ENCODE results near the gene ANXA4.

DNA sequence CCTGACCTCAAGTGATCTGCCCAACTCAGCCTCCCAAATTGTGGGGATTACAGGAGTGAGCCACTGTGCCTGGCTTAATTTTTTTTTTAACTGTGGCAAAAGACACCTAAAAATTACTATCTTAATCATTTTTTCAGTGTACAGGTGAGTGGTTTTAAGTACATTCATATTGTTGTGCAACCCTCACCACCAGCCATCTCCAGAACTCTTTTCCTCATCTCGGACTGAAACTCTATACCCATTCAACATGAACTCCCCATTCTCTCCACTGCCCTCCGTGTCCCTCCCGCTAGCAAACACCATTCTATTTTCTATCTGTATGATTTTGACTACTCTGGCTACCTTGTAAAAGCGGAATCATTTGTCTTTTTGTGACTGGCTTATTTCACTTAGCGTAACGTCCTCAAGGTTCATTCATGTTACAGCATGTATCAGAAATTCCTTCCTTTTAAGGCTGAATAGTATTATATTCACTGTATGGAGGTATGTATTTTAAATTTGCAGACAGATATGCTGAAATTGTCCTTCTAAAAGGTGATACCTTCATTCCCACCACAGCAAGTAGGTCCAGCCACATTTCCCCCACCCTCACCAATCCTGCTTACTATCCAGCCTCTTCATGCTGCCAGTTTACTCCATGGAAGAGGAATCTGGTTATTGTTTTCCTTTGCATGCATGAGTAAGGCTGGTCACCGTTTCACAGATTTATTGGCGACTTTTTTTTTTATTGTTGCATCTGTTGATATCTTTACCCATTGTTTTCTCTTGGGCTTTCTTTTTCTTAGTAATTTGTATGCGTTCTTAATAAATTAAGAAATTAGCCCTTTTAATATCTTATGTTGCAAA, 40.6 kb upstream of the ANXA4 start:
- no peak for TF ChIP-seq EGR1 (IDR thresholded peaks at IDR 0.05; ENCODE audit: low read depth in 2 of 2)
- TF ChIP-seq, protein P1, sequence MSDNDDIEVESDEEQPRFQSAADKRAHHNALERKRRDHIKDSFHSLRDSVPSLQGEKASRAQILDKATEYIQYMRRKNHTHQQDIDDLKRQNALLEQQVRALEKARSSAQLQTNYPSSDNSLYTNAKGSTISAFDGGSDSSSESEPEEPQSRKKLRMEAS (IDR thresholded peaks at IDR 0.05): no peak
- TF ChIP-seq YY1 (IDR thresholded peaks at IDR 0.05): no peak
- TF ChIP-seq, protein P2, sequence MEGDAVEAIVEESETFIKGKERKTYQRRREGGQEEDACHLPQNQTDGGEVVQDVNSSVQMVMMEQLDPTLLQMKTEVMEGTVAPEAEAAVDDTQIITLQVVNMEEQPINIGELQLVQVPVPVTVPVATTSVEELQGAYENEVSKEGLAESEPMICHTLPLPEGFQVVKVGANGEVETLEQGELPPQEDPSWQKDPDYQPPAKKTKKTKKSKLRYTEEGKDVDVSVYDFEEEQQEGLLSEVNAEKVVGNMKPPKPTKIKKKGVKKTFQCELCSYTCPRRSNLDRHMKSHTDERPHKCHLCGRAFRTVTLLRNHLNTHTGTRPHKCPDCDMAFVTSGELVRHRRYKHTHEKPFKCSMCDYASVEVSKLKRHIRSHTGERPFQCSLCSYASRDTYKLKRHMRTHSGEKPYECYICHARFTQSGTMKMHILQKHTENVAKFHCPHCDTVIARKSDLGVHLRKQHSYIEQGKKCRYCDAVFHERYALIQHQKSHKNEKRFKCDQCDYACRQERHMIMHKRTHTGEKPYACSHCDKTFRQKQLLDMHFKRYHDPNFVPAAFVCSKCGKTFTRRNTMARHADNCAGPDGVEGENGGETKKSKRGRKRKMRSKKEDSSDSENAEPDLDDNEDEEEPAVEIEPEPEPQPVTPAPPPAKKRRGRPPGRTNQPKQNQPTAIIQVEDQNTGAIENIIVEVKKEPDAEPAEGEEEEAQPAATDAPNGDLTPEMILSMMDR (IDR thresholded peaks at IDR 0.05; ENCODE audit: low read depth, low read length, missing input control): no peak

Measured in liver (tissue), 3 donors.